Mesothelial cell of epicardium (in vitro differentiated cells): ENCODE data around the gene CHRM2. TPM values are rescaled to one million over a fixed set of nuclear protein-coding genes. Genes with fewer than 3 reads are reported as not detected.

Experiments used
- DNase-seq, 2 experiments: peaks; one replicate each; pipeline ENCODE4 v3.0.0; 2021; ENCODE audit warnings: low spot score in 2 of 2; ENCODE audit not compliant: unreplicated experiment in 2 of 2
- H3K27ac Mint-ChIP-seq: 2 replicates; pipeline ENCODE4 v1.8.0; 2021; ENCODE audit warnings: mixed read lengths
- H3K27me3 Mint-ChIP-seq: 2 replicates; pipeline ENCODE4 v1.8.0; 2021; ENCODE audit warnings: low read depth, mixed read lengths
- H3K36me3 Mint-ChIP-seq: 2 replicates; pipeline ENCODE4 v1.8.0; 2021; ENCODE audit warnings: mixed read lengths
- H3K4me1 Mint-ChIP-seq: 2 replicates; pipeline ENCODE4 v1.8.0; 2021; ENCODE audit warnings: mixed read lengths
- H3K4me3 Mint-ChIP-seq: 2 replicates; pipeline ENCODE4 v1.8.0; 2021; ENCODE audit warnings: mild to moderate bottlenecking, moderate library complexity, mixed read lengths
- H3K9me3 Mint-ChIP-seq: 2 replicates; pipeline ENCODE4 v1.8.0; 2021; ENCODE audit warnings: mixed read lengths
- total RNA-seq: library from RNA; stranded (reverse); gene quantifications from 3 replicates; pipeline ENCODE4 v1.2.1, GENCODE V29; 2021
- TF ChIP-seq, protein P1 (sequence below): fragments of 200-600 bp; sonication (generic); IDR thresholded peaks from one replicate; pipeline ENCODE4 v1.5.0; 2021; ENCODE audit warnings: antibody characterized with exemption; ENCODE audit not compliant: unreplicated experiment

Gene CHRM2
- total RNA-seq, 1 donor from 2014 or later, result 41.6 TPM

DNA sequence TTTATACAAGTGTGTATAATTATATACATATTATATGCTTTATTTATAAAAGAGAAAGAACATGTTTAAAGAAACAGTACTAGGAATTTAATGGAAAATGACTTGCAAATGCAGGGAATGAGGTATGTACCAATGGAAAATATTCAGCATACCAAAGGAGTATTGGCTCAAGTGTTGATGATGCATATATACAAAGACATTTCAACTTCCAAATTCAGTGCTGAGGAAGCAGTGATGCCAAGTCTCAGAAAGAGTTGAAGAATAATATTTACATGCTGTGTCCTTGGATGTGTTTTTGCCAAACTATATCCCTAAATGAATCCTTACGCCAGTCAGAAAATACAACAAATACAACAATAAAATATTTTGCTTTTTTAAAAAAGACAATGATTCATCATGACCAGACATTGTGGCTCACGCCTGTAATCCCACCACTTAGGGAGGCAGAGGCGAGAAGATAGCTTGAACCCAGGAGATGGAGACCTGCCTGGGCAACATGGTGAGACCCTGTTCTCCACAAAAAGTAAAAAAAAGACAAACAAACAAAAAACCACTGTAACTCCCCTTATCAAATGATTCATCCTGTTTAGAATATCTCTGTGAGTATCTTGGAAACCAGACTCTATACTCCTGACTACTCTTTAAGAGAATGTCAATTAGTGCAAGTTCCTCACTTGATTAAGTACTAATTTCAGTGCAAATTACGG, 157.2 kb downstream of the CHRM2 start:
- H3K9me3 Mint-ChIP-seq, result peaks cover 24% of the 10 kb centered on the region
- peaks cover 6% of the 10 kb centered on the region for H3K36me3 Mint-ChIP-seq
- H3K27ac Mint-ChIP-seq, result no peak overlapping the region
- no peak overlapping the region for H3K4me3 Mint-ChIP-seq
- no peak for DNase-seq
- H3K4me1 Mint-ChIP-seq, result no peaks in the 10 kb centered on the region
- no peaks in the 10 kb centered on the region for H3K27me3 Mint-ChIP-seq
- TF ChIP-seq, protein P1, sequence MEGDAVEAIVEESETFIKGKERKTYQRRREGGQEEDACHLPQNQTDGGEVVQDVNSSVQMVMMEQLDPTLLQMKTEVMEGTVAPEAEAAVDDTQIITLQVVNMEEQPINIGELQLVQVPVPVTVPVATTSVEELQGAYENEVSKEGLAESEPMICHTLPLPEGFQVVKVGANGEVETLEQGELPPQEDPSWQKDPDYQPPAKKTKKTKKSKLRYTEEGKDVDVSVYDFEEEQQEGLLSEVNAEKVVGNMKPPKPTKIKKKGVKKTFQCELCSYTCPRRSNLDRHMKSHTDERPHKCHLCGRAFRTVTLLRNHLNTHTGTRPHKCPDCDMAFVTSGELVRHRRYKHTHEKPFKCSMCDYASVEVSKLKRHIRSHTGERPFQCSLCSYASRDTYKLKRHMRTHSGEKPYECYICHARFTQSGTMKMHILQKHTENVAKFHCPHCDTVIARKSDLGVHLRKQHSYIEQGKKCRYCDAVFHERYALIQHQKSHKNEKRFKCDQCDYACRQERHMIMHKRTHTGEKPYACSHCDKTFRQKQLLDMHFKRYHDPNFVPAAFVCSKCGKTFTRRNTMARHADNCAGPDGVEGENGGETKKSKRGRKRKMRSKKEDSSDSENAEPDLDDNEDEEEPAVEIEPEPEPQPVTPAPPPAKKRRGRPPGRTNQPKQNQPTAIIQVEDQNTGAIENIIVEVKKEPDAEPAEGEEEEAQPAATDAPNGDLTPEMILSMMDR, result no peak

DNA sequence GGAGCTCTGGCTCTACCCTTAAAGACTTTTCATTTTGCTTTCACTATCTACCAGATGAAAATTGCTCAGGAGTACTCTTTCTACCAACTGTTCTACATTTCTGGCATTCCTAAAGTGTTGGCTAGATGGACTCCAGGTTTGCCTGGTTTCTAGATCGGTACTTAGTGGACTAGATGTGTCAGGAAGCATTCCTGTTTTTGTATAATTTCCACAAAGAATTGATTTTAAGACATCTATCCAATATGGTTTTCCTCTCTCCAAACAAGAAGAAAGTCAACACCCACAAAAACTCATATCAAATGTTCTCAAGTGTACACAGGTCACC, 157.7 kb downstream of the CHRM2 start:
- no peaks in the 10 kb centered on the region for H3K4me1 Mint-ChIP-seq
- no peak overlapping the region for H3K27ac Mint-ChIP-seq
- no peak overlapping the region for H3K4me3 Mint-ChIP-seq
- H3K27me3 Mint-ChIP-seq, result no peaks in the 10 kb centered on the region
- no peak for DNase-seq
- TF ChIP-seq, protein P1, result no peak
- H3K9me3 Mint-ChIP-seq, result peaks cover 24% of the 10 kb centered on the region
- peaks cover 6% of the 10 kb centered on the region for H3K36me3 Mint-ChIP-seq

DNA sequence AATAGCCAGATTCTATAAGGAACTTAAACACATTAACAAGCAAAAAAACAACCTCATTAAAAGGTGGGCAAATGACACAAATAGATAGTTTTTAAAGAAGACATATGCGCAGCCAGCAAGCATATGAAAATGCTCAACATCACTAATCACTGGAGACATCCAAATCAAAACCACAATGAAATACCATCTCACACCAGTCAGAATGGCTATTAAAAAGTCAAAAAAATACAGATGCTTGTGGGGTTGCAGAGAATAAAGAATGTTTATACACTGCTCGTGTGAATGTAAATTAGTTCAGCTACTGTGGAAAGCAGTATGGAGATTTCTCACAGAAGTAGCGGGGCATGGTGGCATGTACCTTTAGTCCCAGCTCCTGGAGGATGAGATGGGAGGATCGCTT, 164.0 kb downstream of the CHRM2 start:
- no peak overlapping the region for H3K4me3 Mint-ChIP-seq
- H3K27me3 Mint-ChIP-seq, result no peaks in the 10 kb centered on the region
- no peaks in the 10 kb centered on the region for H3K36me3 Mint-ChIP-seq
- H3K9me3 Mint-ChIP-seq, result peaks cover 13% of the 10 kb centered on the region
- DNase-seq, result no peak
- TF ChIP-seq, protein P1, result no peak
- no peaks in the 10 kb centered on the region for H3K4me1 Mint-ChIP-seq
- no peak overlapping the region for H3K27ac Mint-ChIP-seq

DNA sequence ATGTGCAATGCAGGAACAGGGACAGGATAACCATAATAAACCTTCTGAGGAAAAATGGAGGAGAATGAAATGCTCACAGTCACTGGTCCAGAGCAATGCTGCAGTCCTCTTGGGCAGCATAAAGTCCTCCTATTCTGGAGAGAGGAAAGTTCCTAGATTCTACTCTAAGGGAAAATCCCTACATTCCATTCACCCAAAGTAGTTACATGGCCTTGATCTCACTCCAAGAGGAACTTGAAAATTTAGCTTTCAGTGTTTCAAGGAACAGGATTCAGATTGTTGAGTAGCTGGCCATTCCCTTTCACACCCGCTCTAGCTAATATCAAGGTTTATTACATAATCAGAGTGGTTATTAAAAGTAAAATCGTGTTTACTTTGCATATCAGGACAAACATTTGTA, 168.3 kb downstream of the CHRM2 start:
- TF ChIP-seq, protein P1, result no peak
- Mint-ChIP-seq H3K4me3 (no peak overlapping the region), H3K36me3 (no peaks in the 10 kb centered on the region), H3K27ac (no peak overlapping the region), H3K4me1 (peaks cover 8% of the 10 kb centered on the region), H3K9me3 (peaks cover 13% of the 10 kb centered on the region), H3K27me3 (no peaks in the 10 kb centered on the region)
- no peak for DNase-seq

DNA sequence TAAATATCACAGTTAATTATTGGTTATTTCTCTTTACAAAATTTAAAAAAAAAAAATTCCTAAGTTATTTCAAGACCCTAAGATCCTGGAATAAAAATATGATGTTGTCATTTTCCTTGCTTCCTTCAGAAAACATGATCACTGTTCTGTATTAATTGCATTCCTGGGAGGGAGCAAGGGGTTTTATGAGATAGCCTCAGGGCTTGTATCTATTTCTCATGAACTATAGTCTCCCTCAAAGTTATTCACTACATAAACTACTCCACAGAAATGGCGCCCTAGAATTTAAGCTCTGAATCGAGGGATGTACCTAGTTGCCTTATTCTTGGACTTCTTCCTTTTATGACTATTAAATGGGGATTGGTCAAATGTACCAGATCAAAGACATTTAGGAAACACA, 170.3 kb downstream of the CHRM2 start:
- no peak for DNase-seq
- no peak overlapping the region for H3K4me3 Mint-ChIP-seq
- no peaks in the 10 kb centered on the region for H3K27me3 Mint-ChIP-seq
- peaks cover 14% of the 10 kb centered on the region for H3K4me1 Mint-ChIP-seq
- TF ChIP-seq, protein P1, result no peak
- no peak overlapping the region for H3K27ac Mint-ChIP-seq
- H3K9me3 Mint-ChIP-seq, result peaks cover 8% of the 10 kb centered on the region
- H3K36me3 Mint-ChIP-seq, result no peaks in the 10 kb centered on the region

DNA sequence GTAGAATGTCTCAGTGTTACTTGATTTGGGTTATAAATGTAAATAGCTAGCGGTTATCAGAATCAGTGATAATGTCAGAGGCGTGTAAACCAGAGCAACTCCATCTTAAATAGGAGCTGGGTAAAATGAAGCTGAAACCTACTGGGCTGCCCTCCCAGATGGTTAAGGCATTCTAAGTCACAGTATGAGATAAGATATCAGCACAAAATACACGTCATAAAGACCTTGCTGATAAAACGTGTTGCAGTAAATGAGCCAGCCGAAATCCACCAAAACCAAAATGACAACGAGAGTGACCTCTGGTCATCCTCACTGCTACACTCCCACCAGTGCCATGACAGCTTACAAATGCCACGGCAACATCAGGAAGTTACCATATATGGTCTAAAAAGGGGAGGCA, 172.3 kb downstream of the CHRM2 start:
- TF ChIP-seq, protein P1, result no peak
- Mint-ChIP-seq H3K4me1 (peaks cover 14% of the 10 kb centered on the region), H3K27ac (no peak overlapping the region), H3K4me3 (no peak overlapping the region), H3K9me3 (peaks cover 14% of the 10 kb centered on the region), H3K36me3 (no peaks in the 10 kb centered on the region), H3K27me3 (no peaks in the 10 kb centered on the region)
- DNase-seq, result no peak
